H1 (cell line): ENCODE results near the gene LAMP1. TPM values are rescaled to one million over a fixed set of nuclear protein-coding genes. Genes with fewer than 3 reads are reported as not detected.

Experiments
- CTCF ChIA-PET: fragments of 300-600 bp; sonication (Branson Sonifier 250); formaldehyde crosslinking; loops from one replicate; lab custom pipeline; 2021; ENCODE audit not compliant: partially characterized antibody; lab: Charles Lee
- POLR2A ChIA-PET: fragments of 300-600 bp; sonication (Branson Sonifier 250); formaldehyde crosslinking; loops from one replicate; lab custom pipeline; 2021; ENCODE audit warnings: inconsistent platforms; ENCODE audit not compliant: partially characterized antibody; lab: Charles Lee
- DNase-seq, 2 experiments: peaks; one replicate each; pipeline versions ENCODE4 v3.0.0 to v3.0.0-alpha.2; 2010 to 2022; ENCODE audit warnings: low spot score in 2 of 2, low read depth in 1 of 2, mixed read lengths in 1 of 2
- FAIRE-seq: peaks from 2 replicates; lab custom pipeline; 2011; peaks lifted over from hg19 to GRCh38; lab: Jason Lieb, UNC
- H2AFZ ChIP-seq: 2 replicates; pipeline ENCODE4 v1.8.1; 2012; ENCODE audit warnings: low read length, inconsistent platforms
- H2AK5ac ChIP-seq: 2 replicates; pipeline ENCODE4 v1.6.1; 2013; ENCODE audit warnings: low read depth, low read length
- H2BK120ac ChIP-seq: replicated peaks from 2 replicates; pipeline ENCODE3; 2013; ENCODE audit warnings: low read depth, low read length, inconsistent platforms
- H2BK12ac ChIP-seq: 2 replicates; pipeline ENCODE4 v1.6.1; 2013; ENCODE audit warnings: low read depth, low read length
- H2BK15ac ChIP-seq: 2 replicates; pipeline ENCODE4 v1.6.1; 2013; ENCODE audit warnings: low read length
- H2BK20ac ChIP-seq: 2 replicates; pipeline ENCODE4 v1.6.1; 2013; ENCODE audit warnings: low read length
- H2BK5ac ChIP-seq: 2 replicates; pipeline ENCODE4 v1.6.1; 2013; ENCODE audit warnings: low read depth, low read length
- H3K14ac ChIP-seq: 2 replicates; pipeline ENCODE4 v1.6.1; 2013; ENCODE audit warnings: inconsistent platforms; ENCODE audit not compliant: insufficient read length
- H3K18ac ChIP-seq: 2 replicates; pipeline ENCODE4 v1.6.1; 2013; ENCODE audit warnings: low read length; ENCODE audit errors: extremely low read depth
- H3K23ac ChIP-seq: 2 replicates; pipeline ENCODE4 v1.6.1; 2013; ENCODE audit warnings: inconsistent platforms; ENCODE audit not compliant: insufficient read length
- H3K23me2 ChIP-seq: 2 replicates; pipeline ENCODE4 v1.6.1; 2013; ENCODE audit warnings: low read depth, low read length
- H3K27ac ChIP-seq: 2 replicates; pipeline ENCODE4 v1.6.1; 2011; ENCODE audit warnings: low read depth, low read length, inconsistent platforms
- H3K27me3 ChIP-seq, 4 experiments: replicated peaks in 1 of 4; 1 replicate in 1 of 4; 2 replicates in 3 of 4; pipeline versions ENCODE4 v1.6.1 to v1.8.1; 2011 to 2013; ENCODE audit warnings: low read length in 3 of 4, mild to moderate bottlenecking in 3 of 4, inconsistent platforms in 2 of 4, mixed read lengths in 2 of 4, moderate library complexity in 1 of 4; ENCODE audit not compliant: control insufficient read depth in 3 of 4, insufficient read depth in 3 of 4; ENCODE audit errors: extremely low read depth in 1 of 4
- H3K36me3 ChIP-seq, 4 experiments: 2 replicates each; pipeline versions ENCODE4 v1.6.1 to v1.8.1; 2011 to 2013; ENCODE audit warnings: mild to moderate bottlenecking in 4 of 4, low read length in 3 of 4, moderate library complexity in 2 of 4, control low read depth in 1 of 4, inconsistent platforms in 1 of 4; ENCODE audit not compliant: insufficient read depth in 4 of 4, control insufficient read depth in 2 of 4
- H3K4ac ChIP-seq: replicated peaks from 2 replicates; pipeline ENCODE3; 2013; ENCODE audit warnings: low read length, low read depth, mixed read lengths, inconsistent platforms; ENCODE audit not compliant: insufficient read length
- H3K4me1 ChIP-seq, 4 experiments: replicated peaks in 1 of 4; 1 replicate in 1 of 4; 2 replicates in 3 of 4; pipeline versions ENCODE4 v1.6.1 to v1.8.1; 2011 to 2013; ENCODE audit warnings: low read length in 3 of 4, inconsistent platforms in 2 of 4, mixed read lengths in 1 of 4; ENCODE audit not compliant: insufficient read depth in 4 of 4, control insufficient read depth in 3 of 4
- H3K4me2 ChIP-seq, 2 experiments: 2 replicates each; pipeline versions ENCODE4 v1.6.1 to v1.8.1; 2011 to 2013; ENCODE audit warnings: low read depth in 2 of 2, low read length in 2 of 2, control low read depth in 1 of 2, inconsistent platforms in 1 of 2, mild to moderate bottlenecking in 1 of 2; ENCODE audit not compliant: insufficient read depth in 1 of 2
- H3K4me3 ChIP-seq, 4 experiments: fragments of 200-600, 300-600 bp in 1 of 4; sonication (generic), shearing (Covaris generic), sonication (Bioruptor Twin) in 1 of 4; 2 replicates each; pipeline versions ENCODE4 v1.5.1 to v1.8.1; 2011 to 2016; ENCODE audit warnings: low read length in 4 of 4, low read depth in 3 of 4, control low read depth in 2 of 4, inconsistent platforms in 2 of 4, mild to moderate bottlenecking in 2 of 4, mixed read lengths in 1 of 4, moderate library complexity in 1 of 4; ENCODE audit not compliant: insufficient read depth in 2 of 4; ENCODE audit errors: extremely low read depth in 1 of 4
- H3K56ac ChIP-seq: replicated peaks from 2 replicates; pipeline ENCODE3; 2013; ENCODE audit warnings: low read depth, mild to moderate bottlenecking, mixed read lengths, low read length, inconsistent platforms; ENCODE audit not compliant: insufficient read length
- H3K79me1 ChIP-seq: 2 replicates; pipeline ENCODE4 v1.6.1; 2013; ENCODE audit warnings: low read depth, low read length, control low read depth
- H3K79me2 ChIP-seq, 2 experiments: 2 replicates each; pipeline versions ENCODE4 v1.6.1 to v1.8.1; 2012 to 2013; ENCODE audit warnings: low read length in 2 of 2, mild to moderate bottlenecking in 2 of 2, inconsistent platforms in 1 of 2; ENCODE audit not compliant: insufficient read depth in 2 of 2, control insufficient read depth in 1 of 2
- H3K9ac ChIP-seq, 4 experiments: replicated peaks in 1 of 4; 1 replicate in 1 of 4; 2 replicates in 3 of 4; pipeline versions ENCODE4 v1.6.1 to v1.8.1; 2011 to 2013; ENCODE audit warnings: low read depth in 3 of 4, low read length in 3 of 4, control low read depth in 2 of 4, mild to moderate bottlenecking in 2 of 4, moderate library complexity in 2 of 4, inconsistent platforms in 1 of 4; ENCODE audit errors: extremely low read depth in 1 of 4
- H3K9me3 ChIP-seq, 2 experiments: 2 replicates each; pipeline versions ENCODE4 v1.6.1 to v1.8.1; 2012 to 2013; ENCODE audit warnings: mild to moderate bottlenecking in 2 of 2, moderate library complexity in 2 of 2, control low read depth in 1 of 2, inconsistent platforms in 1 of 2, low read depth in 1 of 2, low read length in 1 of 2, mixed read lengths in 1 of 2; ENCODE audit not compliant: insufficient read depth in 2 of 2
- H4K20me1 ChIP-seq, 2 experiments: replicated peaks in 1 of 2; 2 replicates each; pipeline versions ENCODE3 to v1.8.1; 2011 to 2013; ENCODE audit warnings: inconsistent platforms in 2 of 2, low read length in 2 of 2, mild to moderate bottlenecking in 1 of 2; ENCODE audit not compliant: insufficient read depth in 2 of 2, control insufficient read depth in 1 of 2
- H4K5ac ChIP-seq: 2 replicates; pipeline ENCODE4 v1.6.1; 2013; ENCODE audit warnings: low read length, low read depth, mixed read lengths, inconsistent platforms; ENCODE audit not compliant: insufficient read length
- H4K8ac ChIP-seq: 2 replicates; pipeline ENCODE4 v1.8.0; 2013; ENCODE audit warnings: mild to moderate bottlenecking, moderate library complexity, low read length, inconsistent platforms; ENCODE audit not compliant: insufficient read depth; ENCODE audit errors: extremely low read depth
- H4K91ac ChIP-seq: replicated peaks from 2 replicates; pipeline ENCODE3; 2013; ENCODE audit warnings: low read length, mixed read lengths, inconsistent platforms; ENCODE audit not compliant: insufficient read length
- BACH1 ChIP-seq: IDR thresholded peaks from 2 replicates; pipeline ENCODE4 v1.6.1; 2012; ENCODE audit warnings: low read length, improper control_type of control experiment
- BCL11A ChIP-seq, 2 experiments: IDR thresholded peaks; one replicate each; pipeline ENCODE4 v1.6.1; 2011; ENCODE audit warnings: low read depth in 2 of 2, low read length in 2 of 2, mild to moderate bottlenecking in 2 of 2
- EP300 ChIP-seq, 2 experiments: IDR thresholded peaks; 1 replicate in 1 of 2; 2 replicates in 1 of 2; pipeline ENCODE4 v1.6.1; 2011 to 2012; ENCODE audit warnings: low read depth in 2 of 2, low read length in 2 of 2, mild to moderate bottlenecking in 2 of 2, borderline replicate concordance in 1 of 2, inconsistent platforms in 1 of 2, moderate library complexity in 1 of 2
- JUND ChIP-seq: IDR thresholded peaks from 2 replicates; pipeline ENCODE4 v1.6.1; 2011; ENCODE audit warnings: mild to moderate bottlenecking, improper control_type of control experiment, low read length
- MAFK ChIP-seq: IDR thresholded peaks from 2 replicates; pipeline ENCODE4 v1.6.1; 2012; ENCODE audit warnings: low read depth, mild to moderate bottlenecking, improper control_type of control experiment, low read length
- POLR2A ChIP-seq, 2 experiments: IDR thresholded peaks; 1 replicate in 1 of 2; 2 replicates in 1 of 2; pipeline ENCODE4 v1.6.1; 2011; ENCODE audit warnings: low read depth in 2 of 2, low read length in 2 of 2, mild to moderate bottlenecking in 2 of 2; ENCODE audit errors: control extremely low read depth in 1 of 2
- RAD21 ChIP-seq, 2 experiments: IDR thresholded peaks in 1 of 2; conservative IDR thresholded peaks in 1 of 2; 2 replicates each; pipeline ENCODE4 v1.6.1; 2011; ENCODE audit warnings: low read depth in 2 of 2, low read length in 2 of 2, improper control_type of control experiment in 1 of 2, inconsistent platforms in 1 of 2, mild to moderate bottlenecking in 1 of 2, moderate library complexity in 1 of 2
- SAP30 ChIP-seq: fragments of 300-600 bp; sonication (generic); IDR thresholded peaks from 2 replicates; pipeline ENCODE4 v1.7.1; 2012; ENCODE audit warnings: low read length, moderate library complexity, mild to moderate bottlenecking, inconsistent platforms; ENCODE audit not compliant: insufficient read depth, insufficient replicate concordance
- SUZ12 ChIP-seq: fragments of 200-600 bp; sonication (generic); IDR thresholded peaks from 2 replicates; pipeline ENCODE4 v1.6.1; 2012; ENCODE audit warnings: mild to moderate bottlenecking, inconsistent platforms, low read length, moderate library complexity, mixed read lengths
- TAF7 ChIP-seq: optimal IDR thresholded peaks from 2 replicates; pipeline ENCODE3; 2011; ENCODE audit warnings: low read depth, mild to moderate bottlenecking, inconsistent platforms, low read length, moderate library complexity, borderline replicate concordance
- USF2 ChIP-seq: IDR thresholded peaks from 2 replicates; pipeline ENCODE4 v1.6.1; 2011; ENCODE audit warnings: low read length, improper control_type of control experiment
- ZNF274 ChIP-seq: IDR thresholded peaks from 2 replicates; pipeline ENCODE4 v1.7.0; 2012; ENCODE audit warnings: low read length, borderline replicate concordance; ENCODE audit errors: extremely low read depth
- WGBS, 2 experiments: shearing (Covaris generic) in 1 of 2; methylation state at CpG; one replicate each; pipeline versions ENCODE4 v1.1.6 to v1.1.7; 2013 to 2015; ENCODE audit warnings: low lambda C conversion rate in 2 of 2, mixed read lengths in 2 of 2, inconsistent platforms in 1 of 2, low coverage in 1 of 2, missing lambda C conversion rate in 1 of 2; ENCODE audit not compliant: insufficient replicate concordance in 2 of 2, insufficient coverage in 1 of 2, insufficient read length in 1 of 2; ENCODE audit errors: extremely low coverage in 1 of 2, missing lambda C conversion rate in 1 of 2; 5-methylcytosine and 5-hydroxymethylcytosine counted together
- polyA plus RNA-seq, 7 experiments: library from polyadenylated mRNA; depleted of rRNA in 3 of 7; stranded (reverse) in 5 of 7; unstranded in 2 of 7; fragments of >200 nt in 5 of 7; fragments of 200-250 nt in 2 of 7; gene quantifications; 1 replicate in 5 of 7; 2 replicates in 1 of 7; 4 replicates in 1 of 7; pipeline versions ENCODE4 v1.2.1 to v1.2.3, GENCODE V29; 2011 to 2013; ENCODE audit warnings: missing spikeins in 2 of 7, mixed read lengths in 2 of 7
- total RNA-seq: library from RNA; stranded (reverse); fragmentation: NEBNext Ultra II Directional; extraction: Animal tissue kit (Norgen Biotek cat#: 25700); gene quantifications from 2 replicates; pipeline ENCODE4 v1.2.1, GENCODE V29; 2021

Gene LAMP1
- total and polyA plus RNA-seq, 2 of the 8 experiments (the other 6 are each of a cell fraction or from before 2014, with no cell fraction given), result 97.6 to 140 TPM

GRCh38 chr13:113361406-113361805, 64.4 kb downstream of the LAMP1 start:
- H3K27ac ChIP-seq, result no peak overlapping the region
- no peak overlapping the region for H2BK120ac ChIP-seq
- H4K91ac ChIP-seq, result no peak overlapping the region
- no peaks in the 10 kb centered on the region; a peak in 1 of 4 replicates for H3K9me3 ChIP-seq
- H2BK12ac ChIP-seq, result no peak overlapping the region
- peaks cover 4 to 10% of the 10 kb centered on the region in 2 experiments for H4K20me1 ChIP-seq
- no peak overlapping the region for H3K4me3 ChIP-seq
- H2BK15ac ChIP-seq, result no peak overlapping the region
- H2BK20ac ChIP-seq, result no peak overlapping the region
- CTCF ChIA-PET, result interaction anchor here (0.7 to 2.6 kb wide), 3 partner anchors 13 to 94 kb away, joined by 3 to 17 read pairs (median 4); no protein-coding TSS in a partner anchor
- H3K36me3 ChIP-seq, result peaks cover 0 to 25% (median 12%) of the 10 kb centered on the region in 4 experiments
- no peak overlapping the region for H4K5ac ChIP-seq
- peaks cover 9% of the 10 kb centered on the region for H3K79me1 ChIP-seq
- H2AFZ ChIP-seq, result no peak overlapping the region
- whole genome bisulfite sequencing, 2 experiments, result 88% methylated on average over 7 of the region's 7 CpGs; no CpG with 5 or more reads in 1 of the 2 experiments
- H4K8ac ChIP-seq, result no peak overlapping the region; the same call in 1 of the 2 replicates
- peak overlapping the region; percentile 31 to 95; a peak in 2 of 4 replicates for H3K4me2 ChIP-seq
- H3K4ac ChIP-seq, result no peak overlapping the region
- FAIRE-seq (no peak), DNase-seq (no peak)
- H3K18ac ChIP-seq, result no peak overlapping the region
- no peak overlapping the region for H3K56ac ChIP-seq
- peaks cover 2 to 21% (median 7%) of the 10 kb centered on the region in 4 experiments for H3K4me1 ChIP-seq
- H3K79me2 ChIP-seq, result peaks cover 3 to 59% of the 10 kb centered on the region in 2 experiments
- no peak overlapping the region for H3K23ac ChIP-seq
- H2BK5ac ChIP-seq, result no peak overlapping the region
- H3K9ac ChIP-seq, result peak overlapping the region in 1 of 4 experiments; percentile 22; a peak in 1 of 7 replicates
- POLR2A ChIA-PET, result interaction anchor here (0.6 to 7.3 kb wide), 5 partner anchors 8 to 296 kb away, joined by 3 to 78 read pairs (median 6); no protein-coding TSS in a partner anchor
- H2AK5ac ChIP-seq, result no peak overlapping the region
- H3K14ac ChIP-seq, result no peak overlapping the region
- H3K27me3 ChIP-seq, result 0 out of 7 replicates have a peak, but pooled peaks cover 0 to 4% (median 0%) of the 10 kb centered on the region in 4 experiments
- peaks cover 10% of the 10 kb centered on the region; the same call in 1 of the 2 replicates for H3K23me2 ChIP-seq
- TF ChIP-seq MAFK (no peak), SUZ12 (no peak), SAP30 (no peak), JUND (no peak), BACH1 (no peak), RAD21 (IDR thresholded peaks at IDR 0.05 in 1 of 2, conservative IDR thresholded peaks at IDR 0.05 in 1 of 2; ENCODE audit: low read depth in 2 of 2, low read length in 2 of 2) (no peak), ZNF274 (no peak), POLR2A (IDR thresholded peaks at IDR 0.05; ENCODE audit: control extremely low read depth in 1 of 2, low read depth in 2 of 2, low read length in 2 of 2) (no peak), TAF7 (no peak), EP300 (IDR thresholded peaks at IDR 0.05; ENCODE audit: borderline replicate concordance in 1 of 2, low read depth in 2 of 2, low read length in 2 of 2) (no peak), BCL11A (IDR thresholded peaks at IDR 0.05; ENCODE audit: low read depth in 2 of 2, low read length in 2 of 2) (no peak), USF2 (no peak)
